ENCODE data around the gene ATP6V1E1.

Gene ATP6V1E1

DNA sequence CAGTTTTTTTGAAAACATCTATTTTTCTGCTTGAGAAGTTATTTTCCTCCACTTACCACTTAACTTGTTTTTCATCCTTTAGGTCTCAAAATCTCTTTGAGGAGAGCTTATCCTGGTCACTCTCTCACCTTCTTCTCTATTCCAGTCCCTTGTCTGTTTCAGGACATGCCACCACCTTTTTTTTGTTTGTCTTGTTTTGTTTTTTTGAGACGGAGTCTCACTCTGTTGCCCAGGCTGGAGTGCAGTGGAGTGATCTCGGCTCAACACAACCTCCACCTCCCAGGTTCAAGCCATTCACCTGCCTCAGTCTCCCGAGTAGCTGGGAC is 5.4 kb upstream of the ATP6V1E1 start:
- H4K20me1 ChIP-seq (ENCODE audit: insufficient read depth, low read length): no peaks in the 10 kb centered on the region
- H3K4me1 ChIP-seq (ENCODE audit: insufficient read depth, low read length): peaks cover 19% of the 10 kb centered on the region
- H3K9ac ChIP-seq (ENCODE audit: low read depth, low read length): no peak overlapping the region
- H3K4me2 ChIP-seq (ENCODE audit: insufficient read depth, low read length): no peak overlapping the region
- no peaks in the 10 kb centered on the region; the same call in 1 of the 2 replicates for H3K36me3 ChIP-seq (ENCODE audit: insufficient read depth, low read length)
- H3K9me3 ChIP-seq (ENCODE audit: insufficient read depth, low read length, severe bottlenecking): no peaks in the 10 kb centered on the region
- H3K4me3 ChIP-seq (ENCODE audit: low read depth in 1 of 2, low read length in 2 of 2): no peak overlapping the region
- H3K27ac ChIP-seq (ENCODE audit: low read length): no peak overlapping the region
- no peak for ATAC-seq (ENCODE audit: insufficient read depth, low read depth)
- no peak for DNase-seq
- H3K27me3 ChIP-seq (ENCODE audit: insufficient read depth, low read length, poor library complexity): no peaks in the 10 kb centered on the region
- TF ChIP-seq, protein P1, sequence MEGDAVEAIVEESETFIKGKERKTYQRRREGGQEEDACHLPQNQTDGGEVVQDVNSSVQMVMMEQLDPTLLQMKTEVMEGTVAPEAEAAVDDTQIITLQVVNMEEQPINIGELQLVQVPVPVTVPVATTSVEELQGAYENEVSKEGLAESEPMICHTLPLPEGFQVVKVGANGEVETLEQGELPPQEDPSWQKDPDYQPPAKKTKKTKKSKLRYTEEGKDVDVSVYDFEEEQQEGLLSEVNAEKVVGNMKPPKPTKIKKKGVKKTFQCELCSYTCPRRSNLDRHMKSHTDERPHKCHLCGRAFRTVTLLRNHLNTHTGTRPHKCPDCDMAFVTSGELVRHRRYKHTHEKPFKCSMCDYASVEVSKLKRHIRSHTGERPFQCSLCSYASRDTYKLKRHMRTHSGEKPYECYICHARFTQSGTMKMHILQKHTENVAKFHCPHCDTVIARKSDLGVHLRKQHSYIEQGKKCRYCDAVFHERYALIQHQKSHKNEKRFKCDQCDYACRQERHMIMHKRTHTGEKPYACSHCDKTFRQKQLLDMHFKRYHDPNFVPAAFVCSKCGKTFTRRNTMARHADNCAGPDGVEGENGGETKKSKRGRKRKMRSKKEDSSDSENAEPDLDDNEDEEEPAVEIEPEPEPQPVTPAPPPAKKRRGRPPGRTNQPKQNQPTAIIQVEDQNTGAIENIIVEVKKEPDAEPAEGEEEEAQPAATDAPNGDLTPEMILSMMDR (IDR thresholded peaks at IDR 0.05; ENCODE audit: borderline replicate concordance, extremely low read depth, low read length, poor library complexity, severe bottlenecking): no peak
- no peak for TF ChIP-seq EZH2 (IDR thresholded peaks at IDR 0.05; ENCODE audit: borderline replicate concordance, low read depth, low read length, severe bottlenecking)
- peaks cover 14% of the 10 kb centered on the region for H3K79me2 ChIP-seq (ENCODE audit: insufficient read depth, low read length)
- no peak overlapping the region for H2AFZ ChIP-seq (ENCODE audit: low read depth, low read length)

DNA sequence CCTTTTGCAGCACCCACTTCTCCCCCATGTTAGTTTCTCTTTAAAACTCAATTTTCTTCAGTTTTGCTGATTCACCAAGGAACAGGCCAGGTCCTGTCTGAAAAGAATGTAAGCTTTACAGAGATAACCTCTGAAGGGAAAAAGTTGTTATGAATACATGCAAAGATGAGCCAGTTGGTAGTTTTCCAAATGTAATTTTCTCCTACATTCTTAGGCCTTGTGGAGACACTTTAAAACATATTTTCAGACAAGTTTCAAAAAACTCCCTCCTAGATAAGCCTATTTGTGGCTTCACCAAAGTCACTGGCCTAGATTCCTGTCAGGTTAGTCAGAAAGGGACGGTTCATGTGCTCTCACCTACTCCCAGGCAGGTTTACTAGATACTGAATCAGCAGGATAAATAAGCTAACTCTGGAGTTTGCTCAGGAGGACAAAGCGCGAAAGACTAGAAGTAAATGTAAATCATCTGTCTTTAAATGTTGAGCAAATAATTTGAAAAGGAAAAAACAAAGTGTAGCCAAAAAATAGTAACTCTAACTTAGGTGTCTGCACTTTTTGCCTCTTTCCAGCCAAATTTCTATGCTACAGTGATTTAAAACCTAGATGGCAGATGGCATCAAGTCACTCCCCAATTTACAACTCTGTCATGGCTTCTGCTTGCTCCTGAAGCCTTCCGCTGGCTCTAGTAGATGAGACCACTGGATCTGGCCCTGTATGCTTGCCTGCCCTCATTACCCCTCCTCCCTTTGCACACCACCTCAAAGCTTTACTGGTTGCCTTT is 4.9 kb upstream of the ATP6V1E1 start:
- no peak overlapping the region for H3K4me2 ChIP-seq (ENCODE audit: insufficient read depth, low read length)
- no peak for DNase-seq
- no peak overlapping the region for H3K27ac ChIP-seq (ENCODE audit: low read length)
- no peak overlapping the region for H3K9ac ChIP-seq (ENCODE audit: low read depth, low read length)
- no peak overlapping the region for H3K4me3 ChIP-seq (ENCODE audit: low read depth in 1 of 2, low read length in 2 of 2)
- H3K79me2 ChIP-seq (ENCODE audit: insufficient read depth, low read length): peaks cover 14% of the 10 kb centered on the region
- H3K36me3 ChIP-seq (ENCODE audit: insufficient read depth, low read length): no peaks in the 10 kb centered on the region; the same call in 1 of the 2 replicates
- H3K4me1 ChIP-seq (ENCODE audit: insufficient read depth, low read length): peaks cover 19% of the 10 kb centered on the region
- H2AFZ ChIP-seq (ENCODE audit: low read depth, low read length): no peak overlapping the region
- no peak for ATAC-seq (ENCODE audit: insufficient read depth, low read depth)
- no peak for TF ChIP-seq EZH2 (IDR thresholded peaks at IDR 0.05; ENCODE audit: borderline replicate concordance, low read depth, low read length, severe bottlenecking)
- TF ChIP-seq, protein P1 (IDR thresholded peaks at IDR 0.05; ENCODE audit: borderline replicate concordance, extremely low read depth, low read length, poor library complexity, severe bottlenecking): no peak
- H3K27me3 ChIP-seq (ENCODE audit: insufficient read depth, low read length, poor library complexity): no peaks in the 10 kb centered on the region
- no peaks in the 10 kb centered on the region for H4K20me1 ChIP-seq (ENCODE audit: insufficient read depth, low read length)
- H3K9me3 ChIP-seq (ENCODE audit: insufficient read depth, low read length, severe bottlenecking): no peaks in the 10 kb centered on the region

DNA sequence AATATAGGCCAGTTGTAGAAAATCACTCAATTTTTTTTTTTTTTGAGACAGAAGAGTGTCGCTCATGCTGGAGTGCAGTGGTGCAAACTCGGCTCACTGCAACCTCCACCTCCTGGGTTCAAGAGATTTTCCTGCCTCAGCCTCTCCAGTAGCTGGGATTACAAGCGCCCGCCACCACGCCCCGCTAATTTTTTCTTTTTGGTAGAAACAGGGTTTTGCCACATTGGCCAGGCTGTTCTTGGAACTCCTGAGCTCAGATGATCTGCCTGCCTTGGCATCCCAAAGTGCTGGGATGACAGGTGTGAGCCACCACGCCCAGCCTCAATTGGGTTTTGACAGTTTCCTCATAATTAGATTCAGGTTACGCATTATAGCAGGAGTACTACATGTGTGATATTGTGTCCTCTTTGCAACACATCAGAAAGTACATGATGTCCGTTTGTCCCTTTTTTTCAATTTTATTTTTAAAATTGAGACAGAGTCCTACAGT is 2.6 kb upstream of the ATP6V1E1 start:
- no peak for ATAC-seq (ENCODE audit: insufficient read depth, low read depth)
- TF ChIP-seq, protein P1 (IDR thresholded peaks at IDR 0.05; ENCODE audit: borderline replicate concordance, extremely low read depth, low read length, poor library complexity, severe bottlenecking): no peak
- no peak for TF ChIP-seq EZH2 (IDR thresholded peaks at IDR 0.05; ENCODE audit: borderline replicate concordance, low read depth, low read length, severe bottlenecking)

More for the DNA sequence above, 2.6 kb upstream of the ATP6V1E1 start:
- DNase-seq: no peak
- Histone ChIP-seq H4K20me1 (ENCODE audit: insufficient read depth, low read length) (no peaks in the 10 kb centered on the region; the same call in 1 of the 2 replicates), H3K4me1 (ENCODE audit: insufficient read depth, low read length) (peaks cover 28% of the 10 kb centered on the region), H3K27ac (ENCODE audit: low read length) (no peak overlapping the region), H3K27me3 (ENCODE audit: insufficient read depth, low read length, poor library complexity) (no peaks in the 10 kb centered on the region), H3K9ac (ENCODE audit: low read depth, low read length) (no peak overlapping the region), H3K79me2 (ENCODE audit: insufficient read depth, low read length) (peaks cover 37% of the 10 kb centered on the region), H3K9me3 (ENCODE audit: insufficient read depth, low read length, severe bottlenecking) (no peaks in the 10 kb centered on the region), H2AFZ (ENCODE audit: low read depth, low read length) (no peak overlapping the region), H3K36me3 (ENCODE audit: insufficient read depth, low read length) (no peaks in the 10 kb centered on the region; the same call in 1 of the 2 replicates), H3K4me2 (ENCODE audit: insufficient read depth, low read length) (no peak overlapping the region), H3K4me3 (ENCODE audit: low read depth in 1 of 2, low read length in 2 of 2) (no peak overlapping the region)
